ENCODE results near the gene H19. TPM values are rescaled to one million over a fixed set of nuclear protein-coding genes. Genes with fewer than 3 reads are reported as not detected.

H19 gene
- total RNA-seq, 1 donor from 2014 or later = 1,806 TPM

GRCh38 chr11:1988174-1988573 lies 9.5 kb downstream of the H19 start:
- H3K4me1 Mint-ChIP-seq (ENCODE audit: unreplicated experiment) = no peaks in the 10 kb centered on the region
- no peak for DNase-seq (ENCODE audit: extremely low spot score, unreplicated experiment)
- H3K27ac Mint-ChIP-seq (ENCODE audit: unreplicated experiment) = no peak overlapping the region
- H3K27me3 Mint-ChIP-seq (ENCODE audit: unreplicated experiment) = no peaks in the 10 kb centered on the region
- no peaks in the 10 kb centered on the region for H3K36me3 Mint-ChIP-seq (ENCODE audit: unreplicated experiment)
- H3K9me3 Mint-ChIP-seq (ENCODE audit: unreplicated experiment) = no peaks in the 10 kb centered on the region
- no peak overlapping the region for H3K4me3 Mint-ChIP-seq (ENCODE audit: unreplicated experiment)
- TF ChIP-seq CTCF (IDR thresholded peaks at IDR 0.05) = no peak

GRCh38 chr11:1987024-1987423 lies 10.6 kb downstream of the H19 start:
- no peak for TF ChIP-seq CTCF (IDR thresholded peaks at IDR 0.05)
- no peak for DNase-seq (ENCODE audit: extremely low spot score, unreplicated experiment)

GRCh38 chr11:1983601-1983961 lies 14.1 kb downstream of the H19 start:
- Mint-ChIP-seq H3K9me3 (ENCODE audit: unreplicated experiment) (no peaks in the 10 kb centered on the region), H3K27me3 (ENCODE audit: unreplicated experiment) (no peaks in the 10 kb centered on the region)

More at GRCh38 chr11:1987024-1987423, 10.6 kb downstream of the H19 start:
- H3K4me3 Mint-ChIP-seq (ENCODE audit: unreplicated experiment) = no peak overlapping the region
- no peak overlapping the region for H3K27ac Mint-ChIP-seq (ENCODE audit: unreplicated experiment)
- no peaks in the 10 kb centered on the region for H3K27me3 Mint-ChIP-seq (ENCODE audit: unreplicated experiment)
- no peaks in the 10 kb centered on the region for H3K9me3 Mint-ChIP-seq (ENCODE audit: unreplicated experiment)
- H3K4me1 Mint-ChIP-seq (ENCODE audit: unreplicated experiment) = no peaks in the 10 kb centered on the region
- no peaks in the 10 kb centered on the region for H3K36me3 Mint-ChIP-seq (ENCODE audit: unreplicated experiment)

GRCh38 chr11:1982873-1983600 lies 14.6 kb downstream of the H19 start:
- Mint-ChIP-seq H3K9me3 (ENCODE audit: unreplicated experiment) (no peaks in the 10 kb centered on the region), H3K27me3 (ENCODE audit: unreplicated experiment) (no peaks in the 10 kb centered on the region), H3K27ac (ENCODE audit: unreplicated experiment) (no peak overlapping the region), H3K36me3 (ENCODE audit: unreplicated experiment) (no peaks in the 10 kb centered on the region), H3K4me1 (ENCODE audit: unreplicated experiment) (no peaks in the 10 kb centered on the region), H3K4me3 (ENCODE audit: unreplicated experiment) (no peak overlapping the region)
- no peak for TF ChIP-seq CTCF (IDR thresholded peaks at IDR 0.05)
- no peak for DNase-seq (ENCODE audit: extremely low spot score, unreplicated experiment)

More at GRCh38 chr11:1983601-1983961, 14.1 kb downstream of the H19 start:
- no peak for DNase-seq (ENCODE audit: extremely low spot score, unreplicated experiment)
- no peak for TF ChIP-seq CTCF (IDR thresholded peaks at IDR 0.05)
- no peaks in the 10 kb centered on the region for H3K36me3 Mint-ChIP-seq (ENCODE audit: unreplicated experiment)
- H3K4me3 Mint-ChIP-seq (ENCODE audit: unreplicated experiment) = no peak overlapping the region
- H3K4me1 Mint-ChIP-seq (ENCODE audit: unreplicated experiment) = no peaks in the 10 kb centered on the region
- no peak overlapping the region for H3K27ac Mint-ChIP-seq (ENCODE audit: unreplicated experiment)

GRCh38 chr11:1979607-1980006 lies 18.0 kb downstream of the H19 start:
- DNase-seq (ENCODE audit: extremely low spot score, unreplicated experiment) = no peak
- Mint-ChIP-seq H3K4me1 (ENCODE audit: unreplicated experiment) (no peaks in the 10 kb centered on the region), H3K9me3 (ENCODE audit: unreplicated experiment) (no peaks in the 10 kb centered on the region), H3K27ac (ENCODE audit: unreplicated experiment) (no peak overlapping the region), H3K27me3 (ENCODE audit: unreplicated experiment) (no peaks in the 10 kb centered on the region), H3K36me3 (ENCODE audit: unreplicated experiment) (no peaks in the 10 kb centered on the region), H3K4me3 (ENCODE audit: unreplicated experiment) (no peak overlapping the region)
- TF ChIP-seq CTCF (IDR thresholded peaks at IDR 0.05) = no peak

All from osteocyte (in vitro differentiated cells).